WI38 (cell line): ENCODE results near the gene PREB.

Source experiments
- H3K4me3 ChIP-seq: 2 replicates; pipeline ENCODE4 v1.5.1; 2011; ENCODE audit warnings: low read depth, mild to moderate bottlenecking, control low read depth, low read length
- TF ChIP-seq, protein P1 (sequence below): IDR thresholded peaks from 2 replicates; pipeline ENCODE4 v1.5.1; 2012; ENCODE audit warnings: low read depth, mild to moderate bottlenecking, control low read depth, low read length

Gene PREB

GRCh38 chr2:27150639-27151230, 16.3 kb upstream of the PREB start:
- H3K4me3 ChIP-seq: no peak overlapping the region
- TF ChIP-seq, protein P1, sequence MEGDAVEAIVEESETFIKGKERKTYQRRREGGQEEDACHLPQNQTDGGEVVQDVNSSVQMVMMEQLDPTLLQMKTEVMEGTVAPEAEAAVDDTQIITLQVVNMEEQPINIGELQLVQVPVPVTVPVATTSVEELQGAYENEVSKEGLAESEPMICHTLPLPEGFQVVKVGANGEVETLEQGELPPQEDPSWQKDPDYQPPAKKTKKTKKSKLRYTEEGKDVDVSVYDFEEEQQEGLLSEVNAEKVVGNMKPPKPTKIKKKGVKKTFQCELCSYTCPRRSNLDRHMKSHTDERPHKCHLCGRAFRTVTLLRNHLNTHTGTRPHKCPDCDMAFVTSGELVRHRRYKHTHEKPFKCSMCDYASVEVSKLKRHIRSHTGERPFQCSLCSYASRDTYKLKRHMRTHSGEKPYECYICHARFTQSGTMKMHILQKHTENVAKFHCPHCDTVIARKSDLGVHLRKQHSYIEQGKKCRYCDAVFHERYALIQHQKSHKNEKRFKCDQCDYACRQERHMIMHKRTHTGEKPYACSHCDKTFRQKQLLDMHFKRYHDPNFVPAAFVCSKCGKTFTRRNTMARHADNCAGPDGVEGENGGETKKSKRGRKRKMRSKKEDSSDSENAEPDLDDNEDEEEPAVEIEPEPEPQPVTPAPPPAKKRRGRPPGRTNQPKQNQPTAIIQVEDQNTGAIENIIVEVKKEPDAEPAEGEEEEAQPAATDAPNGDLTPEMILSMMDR: no peak

- TF ChIP-seq, protein P1: no peak
- no peak overlapping the region for H3K4me3 ChIP-seq
Measured at GRCh38 chr2:27149570-27150405, 15.4 kb upstream of the PREB start.

DNA sequence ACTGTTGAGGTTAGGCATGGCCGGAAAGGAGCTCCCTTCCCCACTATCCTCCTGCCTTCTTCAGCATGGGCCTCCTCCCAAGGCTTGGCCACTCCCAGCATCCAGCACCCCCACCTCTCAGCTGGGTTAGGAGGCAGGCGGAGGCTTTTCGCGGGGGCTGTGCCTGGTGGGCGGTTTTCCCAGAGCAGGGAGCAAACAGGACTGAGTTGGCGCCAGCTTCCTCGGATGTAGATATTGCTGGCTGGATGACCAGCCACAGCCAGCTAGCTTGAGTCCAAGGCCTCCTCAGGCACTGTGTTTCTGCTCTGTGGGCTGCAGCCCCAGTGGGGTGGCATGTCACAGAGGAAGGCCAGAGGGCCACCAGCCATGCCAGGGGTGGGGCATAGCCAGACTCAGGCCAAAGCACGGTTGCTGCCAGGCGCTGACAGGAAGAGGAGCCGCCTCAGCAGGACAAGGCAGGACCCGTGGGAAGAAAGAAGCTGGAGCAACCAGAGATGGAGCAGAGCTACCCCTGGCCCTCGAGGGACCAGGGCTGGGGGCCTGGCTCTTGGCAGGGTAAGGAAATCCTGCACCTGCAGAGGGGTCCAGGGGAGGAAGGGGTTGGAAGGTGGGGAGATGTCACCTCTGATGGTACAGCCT, 14.5 kb upstream of the PREB start, which contains the start of gene TCF23:
Gene TCF23 (plus strand): TSS at position 204 of the 639 bp plus-strand sequence. CDS start 130 bp downstream, at position 334.
- TF ChIP-seq, protein P1: no peak

GRCh38 chr2:27147935-27148334, 13.5 kb upstream of the PREB start:
- TF ChIP-seq, protein P1: no peak
- no peak overlapping the region for H3K4me3 ChIP-seq

More for the DNA sequence above, 14.5 kb upstream of the PREB start, which contains the start of gene TCF23:
- no peak within 1 kb of the TSS for H3K4me3 ChIP-seq

GRCh38 chr2:27145682-27146081, 11.2 kb upstream of the PREB start:
- TF ChIP-seq, protein P1: no peak
- no peak overlapping the region for H3K4me3 ChIP-seq

DNA sequence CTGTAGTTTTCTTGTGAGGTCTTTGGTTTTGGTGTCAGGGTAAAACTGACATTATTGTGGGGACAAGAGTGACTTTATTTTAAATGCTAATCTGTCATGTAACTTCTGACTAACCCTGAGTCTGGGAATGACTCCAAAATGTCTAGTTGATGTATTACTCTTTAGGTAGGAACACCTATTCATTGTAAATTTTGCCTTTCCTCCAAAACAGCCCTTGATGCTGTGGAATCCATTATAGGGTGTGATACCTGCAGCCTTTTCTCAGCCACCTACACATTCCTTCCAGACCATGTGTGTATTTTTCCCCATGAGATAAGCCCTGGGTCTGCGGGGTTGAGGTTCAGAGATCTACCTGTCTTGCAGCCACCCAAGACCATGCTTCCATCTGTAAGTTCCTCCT, 8.8 kb upstream of the PREB start:
- no peak overlapping the region for H3K4me3 ChIP-seq
- TF ChIP-seq, protein P1: no peak
